Measurements from ENCODE around the gene SLC25A1. TPM values are rescaled to one million over a fixed set of nuclear protein-coding genes. Genes with fewer than 3 reads are reported as not detected.

SLC25A1 gene
- total and polyA plus RNA-seq, 2 of the 8 experiments (the other 6 are each of a cell fraction or from before 2014, with no cell fraction given): 110 to 148 TPM

GRCh38 chr22:19228179-19228578, 49.6 kb upstream of the SLC25A1 start:
- POLR2A ChIA-PET (ENCODE audit: partially characterized antibody): no interaction called here
- H4K5ac ChIP-seq (ENCODE audit: insufficient read length, low read depth, low read length): no peak overlapping the region
- no peaks in the 10 kb centered on the region for H3K4me1 ChIP-seq (replicated peaks in 1 of 4; ENCODE audit: control insufficient read depth in 3 of 4, insufficient read depth in 4 of 4, low read length in 3 of 4)
- H3K79me2 ChIP-seq (ENCODE audit: control insufficient read depth in 1 of 2, insufficient read depth in 2 of 2, low read length in 2 of 2): no peaks in the 10 kb centered on the region
- H3K4ac ChIP-seq (replicated peaks; ENCODE audit: insufficient read length, low read depth, low read length): no peak overlapping the region
- H4K8ac ChIP-seq (ENCODE audit: extremely low read depth, insufficient read depth, low read length): no peak overlapping the region
- no peak overlapping the region for H2BK12ac ChIP-seq (ENCODE audit: low read depth, low read length)
- H4K91ac ChIP-seq (replicated peaks; ENCODE audit: insufficient read length, low read length): no peak overlapping the region
- no peak overlapping the region for H2AK5ac ChIP-seq (ENCODE audit: low read depth, low read length)
- no peak overlapping the region for H2BK120ac ChIP-seq (replicated peaks; ENCODE audit: low read depth, low read length)
- H3K27ac ChIP-seq (ENCODE audit: low read depth, low read length): no peak overlapping the region
- no peaks in the 10 kb centered on the region for H3K79me1 ChIP-seq (ENCODE audit: low read depth, low read length)
- H4K20me1 ChIP-seq (replicated peaks in 1 of 2; ENCODE audit: control insufficient read depth in 1 of 2, insufficient read depth in 2 of 2, low read length in 2 of 2): no peaks in the 10 kb centered on the region
- no peak overlapping the region for H3K9ac ChIP-seq (replicated peaks in 1 of 4; ENCODE audit: extremely low read depth in 1 of 4, low read depth in 3 of 4, low read length in 3 of 4)
- no peaks in the 10 kb centered on the region for H3K9me3 ChIP-seq (ENCODE audit: insufficient read depth in 2 of 2, low read depth in 1 of 2, low read length in 1 of 2)
- H2BK5ac ChIP-seq (ENCODE audit: low read depth, low read length): no peak overlapping the region
- H2AFZ ChIP-seq (ENCODE audit: low read length): no peak overlapping the region
- no peak overlapping the region for H2BK20ac ChIP-seq (ENCODE audit: low read length)
- no peak overlapping the region for H3K4me3 ChIP-seq (ENCODE audit: extremely low read depth in 1 of 4, insufficient read depth in 2 of 4, low read depth in 3 of 4, low read length in 4 of 4)
- no peaks in the 10 kb centered on the region for H3K23me2 ChIP-seq (ENCODE audit: low read depth, low read length)
- H3K56ac ChIP-seq (replicated peaks; ENCODE audit: insufficient read length, low read depth, low read length): no peak overlapping the region
- no peaks in the 10 kb centered on the region for H3K27me3 ChIP-seq (replicated peaks in 1 of 4; ENCODE audit: control insufficient read depth in 3 of 4, extremely low read depth in 1 of 4, insufficient read depth in 3 of 4, low read length in 3 of 4)
- CTCF ChIA-PET (ENCODE audit: partially characterized antibody): interaction anchor here (1.4 kb wide), 1 partner anchor 12 kb away, joined by 3 read pairs; no protein-coding TSS in a partner anchor
- H3K14ac ChIP-seq (ENCODE audit: insufficient read length): no peak overlapping the region
- H3K36me3 ChIP-seq (ENCODE audit: control insufficient read depth in 2 of 4, insufficient read depth in 4 of 4, low read length in 3 of 4): peaks cover 0 to 49% (median 19%) of the 10 kb centered on the region in 4 experiments; a peak in 7 of 8 replicates
- FAIRE-seq: no peak
- no peak overlapping the region for H3K18ac ChIP-seq (ENCODE audit: extremely low read depth, low read length)
- H2BK15ac ChIP-seq (ENCODE audit: low read length): no peak overlapping the region
- no peak overlapping the region for H3K23ac ChIP-seq (ENCODE audit: insufficient read length)
- 90% methylated on average over 4 of the region's 4 CpGs; no CpG with 5 or more reads in 1 of the 2 experiments for WGBS, 2 experiments (ENCODE audit: extremely low coverage in 1 of 2, insufficient coverage in 1 of 2, insufficient read length in 1 of 2, insufficient replicate concordance in 2 of 2, low coverage in 1 of 2, low lambda C conversion rate in 2 of 2, missing lambda C conversion rate in 1 of 2)
- no peak for DNase-seq (ENCODE audit: low read depth in 1 of 2, low spot score in 2 of 2)
- no peak overlapping the region for H3K4me2 ChIP-seq (ENCODE audit: insufficient read depth in 1 of 2, low read depth in 2 of 2, low read length in 2 of 2)
- TF ChIP-seq RBBP5 (IDR thresholded peaks at IDR 0.05; ENCODE audit: borderline replicate concordance, low read depth, low read length): no peak
- no peak for TF ChIP-seq EGR1 (IDR thresholded peaks at IDR 0.05; ENCODE audit: borderline replicate concordance, low read depth, low read length)
- no peak for TF ChIP-seq ZNF274 (IDR thresholded peaks at IDR 0.05; ENCODE audit: borderline replicate concordance, extremely low read depth, low read length)
- TF ChIP-seq, protein P1, sequence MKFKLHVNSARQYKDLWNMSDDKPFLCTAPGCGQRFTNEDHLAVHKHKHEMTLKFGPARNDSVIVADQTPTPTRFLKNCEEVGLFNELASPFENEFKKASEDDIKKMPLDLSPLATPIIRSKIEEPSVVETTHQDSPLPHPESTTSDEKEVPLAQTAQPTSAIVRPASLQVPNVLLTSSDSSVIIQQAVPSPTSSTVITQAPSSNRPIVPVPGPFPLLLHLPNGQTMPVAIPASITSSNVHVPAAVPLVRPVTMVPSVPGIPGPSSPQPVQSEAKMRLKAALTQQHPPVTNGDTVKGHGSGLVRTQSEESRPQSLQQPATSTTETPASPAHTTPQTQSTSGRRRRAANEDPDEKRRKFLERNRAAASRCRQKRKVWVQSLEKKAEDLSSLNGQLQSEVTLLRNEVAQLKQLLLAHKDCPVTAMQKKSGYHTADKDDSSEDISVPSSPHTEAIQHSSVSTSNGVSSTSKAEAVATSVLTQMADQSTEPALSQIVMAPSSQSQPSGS (IDR thresholded peaks at IDR 0.05; ENCODE audit: low read length): no peak
- no peak for TF ChIP-seq BCL11A (IDR thresholded peaks at IDR 0.05; ENCODE audit: low read depth in 2 of 2, low read length in 2 of 2)
- no peak for TF ChIP-seq SP1 (IDR thresholded peaks at IDR 0.05; ENCODE audit: low read depth, low read length)
- no peak for TF ChIP-seq E2F6 (IDR thresholded peaks at IDR 0.05)
- TF ChIP-seq KDM4A (IDR thresholded peaks at IDR 0.05; ENCODE audit: low read depth, low read length, severe bottlenecking): no peak
- no peak for TF ChIP-seq CREB1 (IDR thresholded peaks at IDR 0.05)
- TF ChIP-seq SRF (IDR thresholded peaks at IDR 0.05; ENCODE audit: low read depth, low read length): no peak
- no peak for TF ChIP-seq KDM5A (IDR thresholded peaks at IDR 0.05; ENCODE audit: low read length)
- no peak for TF ChIP-seq RNF2 (IDR thresholded peaks at IDR 0.05; ENCODE audit: borderline replicate concordance, low read depth, low read length, missing control alignments, poor library complexity, severe bottlenecking)

Measured in H1 (cell line).